Activated naive CD4-positive, alpha-beta T cell treated with anti-CD3 and anti-CD28 coated beads, Interleukin-2, amount 10 ng/mL, durations not matched to agents 7 days and 5 days (primary cell): ENCODE data around the gene NMT1.

Experiments used
- CTCF ChIA-PET: fragments of 350-600 bp; sonication (Branson Sonifier 250); formaldehyde crosslinking; loops from one replicate; lab custom pipeline; 2021; ENCODE audit warnings: antibody characterized with exemption; lab: Charles Lee
- DNase-seq: peaks from one replicate; pipeline ENCODE4 v3.0.0-alpha.2; 2020
- H3K27ac Mint-ChIP-seq: one replicate; pipeline ENCODE4 v1.8.0; 2021; ENCODE audit warnings: mild to moderate bottlenecking, moderate library complexity, mixed read lengths
- H3K27me3 Mint-ChIP-seq: one replicate; pipeline ENCODE4 v1.8.0; 2021; ENCODE audit warnings: mild to moderate bottlenecking, mixed read lengths
- H3K36me3 Mint-ChIP-seq: one replicate; pipeline ENCODE4 v1.8.0; 2021; ENCODE audit warnings: mixed read lengths
- H3K4me1 Mint-ChIP-seq: one replicate; pipeline ENCODE4 v1.8.0; 2021; ENCODE audit warnings: mixed read lengths
- H3K4me3 Mint-ChIP-seq: one replicate; pipeline ENCODE4 v1.8.0; 2021; ENCODE audit warnings: mild to moderate bottlenecking, moderate library complexity, mixed read lengths
- H3K9me3 Mint-ChIP-seq: one replicate; pipeline ENCODE4 v1.8.0; 2021; ENCODE audit warnings: mixed read lengths

Gene NMT1

DNA sequence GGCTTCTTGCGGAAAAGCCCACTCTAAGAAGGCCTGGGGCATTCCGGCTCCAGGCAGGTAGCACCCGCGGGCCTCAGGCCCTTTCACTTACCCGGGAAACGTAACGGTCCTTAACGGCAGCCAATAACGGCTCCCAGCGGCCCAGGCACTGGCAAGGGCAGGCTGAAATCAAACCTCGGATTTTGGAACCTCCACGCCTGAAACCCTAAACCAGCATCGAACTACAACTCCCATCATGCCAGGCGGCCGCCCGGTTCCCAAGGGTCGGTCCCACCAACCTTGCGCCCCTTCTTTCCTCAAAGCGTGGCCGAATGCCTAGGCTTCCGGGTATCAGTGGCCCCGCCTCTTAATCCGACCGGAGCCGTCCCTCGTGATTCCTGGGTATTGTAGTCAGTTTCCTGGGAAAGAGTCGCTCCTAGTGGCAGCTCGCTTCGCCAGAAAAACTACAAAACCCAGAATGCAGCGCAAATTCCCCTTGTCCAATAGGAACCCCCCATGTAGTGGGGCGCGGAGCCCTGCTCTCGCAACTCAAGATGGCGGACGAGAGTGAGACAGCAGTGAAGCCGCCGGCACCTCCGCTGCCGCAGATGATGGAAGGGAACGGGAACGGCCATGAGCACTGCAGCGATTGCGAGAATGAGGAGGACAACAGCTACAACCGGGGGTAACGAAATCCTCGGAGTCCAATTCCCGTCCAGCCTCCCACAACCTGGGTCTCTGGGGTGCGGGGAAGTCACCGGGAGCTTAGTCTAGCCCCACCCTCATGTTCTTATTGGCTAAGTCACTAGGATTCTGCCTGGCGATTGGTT is at the start of gene NMT1:
NMT1 (plus strand) TSS at position 521 of the 809 bp plus-strand sequence; CDS start at position 534, 13 bp downstream.
- H3K27ac Mint-ChIP-seq: peak within 1 kb of the TSS; percentile 99
- H3K27me3 Mint-ChIP-seq: peaks cover 4% of the 10 kb centered on the region
- CTCF ChIA-PET: interaction anchor here (0.9 to 1.1 kb wide), 2 partner anchors 37 to 74 kb away, joined by 3 to 5 read pairs; partner anchors contain the start of gene ACBD4
- DNase-seq: peak; percentile 98
- H3K4me3 Mint-ChIP-seq: peak within 1 kb of the TSS; percentile 100
- H3K9me3 Mint-ChIP-seq: no peaks in the 10 kb centered on the region
- H3K36me3 Mint-ChIP-seq: peaks cover 18% of the 10 kb centered on the region
- peaks cover 48% of the 10 kb centered on the region for H3K4me1 Mint-ChIP-seq

DNA sequence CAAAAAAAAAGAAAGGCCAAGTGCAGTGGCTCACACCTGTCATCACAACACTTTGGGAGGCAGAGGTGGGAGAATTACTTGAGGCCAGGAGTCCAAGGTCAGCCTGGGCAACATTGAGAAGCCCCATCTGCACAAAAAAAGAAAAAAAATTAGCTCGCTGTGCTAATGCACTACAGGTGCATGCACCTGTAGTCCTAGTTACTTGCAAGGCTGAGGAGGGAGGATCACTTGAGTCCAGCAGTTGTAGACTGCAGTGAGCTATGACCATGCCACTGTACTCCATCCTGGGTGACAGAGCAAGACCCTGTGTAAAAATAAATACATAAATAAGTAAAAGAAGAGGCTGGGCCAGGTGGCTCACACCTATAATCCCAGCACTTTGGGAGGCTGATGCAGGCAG is 49.4 kb upstream of the NMT1 start:
- H3K4me3 Mint-ChIP-seq: no peak overlapping the region
- H3K27ac Mint-ChIP-seq: no peak overlapping the region
- H3K4me1 Mint-ChIP-seq: no peaks in the 10 kb centered on the region
- no peaks in the 10 kb centered on the region for H3K9me3 Mint-ChIP-seq
- CTCF ChIA-PET: interaction anchor here (1.6 kb wide), 1 partner anchor 10 kb away, joined by 5 read pairs; no protein-coding TSS in a partner anchor
- H3K36me3 Mint-ChIP-seq: no peaks in the 10 kb centered on the region
- peaks cover 53% of the 10 kb centered on the region for H3K27me3 Mint-ChIP-seq
- DNase-seq: no peak

DNA sequence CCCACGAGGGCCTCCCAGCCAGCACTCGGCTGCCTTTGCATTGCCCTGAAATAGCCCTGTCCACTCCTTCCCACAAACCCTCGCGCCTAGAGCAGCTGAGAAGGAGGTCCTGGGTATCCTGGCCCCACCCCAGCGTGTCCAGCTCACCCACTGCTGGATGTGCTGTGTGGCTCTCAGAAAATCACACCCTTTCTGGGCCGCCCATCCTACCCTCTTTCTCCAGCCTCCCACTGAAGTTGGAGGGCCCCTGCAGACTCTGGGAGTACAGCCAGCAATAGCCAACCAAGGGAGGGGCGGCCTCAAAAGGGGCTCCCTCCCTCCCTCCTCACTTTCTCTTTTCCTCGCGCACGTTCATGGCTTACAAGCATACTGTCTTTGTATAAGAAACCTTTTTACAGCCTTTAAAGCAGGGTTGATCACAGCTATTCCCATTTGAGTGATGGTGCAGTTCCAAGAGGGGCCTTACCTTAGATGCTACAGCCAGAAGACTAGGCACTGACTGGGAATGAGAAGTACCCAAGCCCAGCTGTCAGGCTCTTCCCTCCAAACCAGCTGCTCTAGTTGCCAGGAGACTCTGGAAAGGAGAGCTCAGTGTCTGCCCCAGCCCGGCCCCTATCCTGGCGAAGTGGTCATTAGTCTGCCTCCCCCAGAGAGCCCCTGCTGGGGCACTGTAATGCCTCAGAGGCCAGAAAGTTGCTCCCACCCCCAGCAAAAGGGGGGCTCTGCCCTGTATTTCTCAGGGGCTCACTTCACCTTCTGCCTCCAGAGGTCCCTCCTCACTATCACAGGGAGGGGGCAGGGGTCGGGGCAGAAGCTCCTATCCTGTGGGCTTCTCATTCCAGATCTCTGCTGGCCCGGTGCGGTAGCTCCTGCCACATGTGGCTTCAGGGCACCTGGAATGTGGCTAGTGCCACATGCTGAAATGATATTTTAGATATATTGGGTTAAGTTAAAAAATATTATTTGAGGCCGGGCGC is 47.8 kb upstream of the NMT1 start:
- Mint-ChIP-seq H3K36me3 (no peaks in the 10 kb centered on the region), H3K4me3 (no peak overlapping the region), H3K4me1 (peaks cover under 1% of the 10 kb centered on the region), H3K27me3 (peaks cover 50% of the 10 kb centered on the region), H3K27ac (no peak overlapping the region), H3K9me3 (no peaks in the 10 kb centered on the region)
- CTCF ChIA-PET: interaction anchor here (1.1 to 1.6 kb wide), 2 partner anchors 9 to 86 kb away, joined by 4 to 5 read pairs; no protein-coding TSS in a partner anchor
- no peak for DNase-seq

DNA sequence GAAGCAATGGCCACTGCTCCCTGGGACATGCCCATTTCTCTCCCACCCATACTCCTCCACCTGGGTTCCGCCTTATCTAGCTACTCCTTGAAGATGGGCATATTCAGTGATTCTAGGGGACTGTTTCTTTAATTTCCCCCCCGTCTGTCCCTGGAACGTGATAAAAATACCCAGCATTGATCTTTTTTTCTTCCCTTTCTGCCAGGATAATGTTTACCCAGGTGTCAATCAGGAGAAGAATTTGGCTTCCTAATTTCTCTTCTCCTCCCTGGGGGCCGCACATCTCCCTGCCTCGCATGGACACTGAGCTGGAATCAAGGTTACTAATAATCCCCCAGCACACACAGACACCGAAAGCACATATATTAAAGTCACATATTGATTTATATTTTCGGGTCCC is 44.9 kb upstream of the NMT1 start:
- Mint-ChIP-seq H3K27ac (no peak overlapping the region), H3K27me3 (peaks cover 52% of the 10 kb centered on the region), H3K4me1 (peaks cover 16% of the 10 kb centered on the region), H3K36me3 (peaks cover 1% of the 10 kb centered on the region), H3K4me3 (no peak overlapping the region), H3K9me3 (no peaks in the 10 kb centered on the region)
- CTCF ChIA-PET: interaction anchor here (1.0 to 1.1 kb wide), 2 partner anchors 83 to 237 kb away, joined by 3 read pairs; no protein-coding TSS in a partner anchor
- DNase-seq: no peak

DNA sequence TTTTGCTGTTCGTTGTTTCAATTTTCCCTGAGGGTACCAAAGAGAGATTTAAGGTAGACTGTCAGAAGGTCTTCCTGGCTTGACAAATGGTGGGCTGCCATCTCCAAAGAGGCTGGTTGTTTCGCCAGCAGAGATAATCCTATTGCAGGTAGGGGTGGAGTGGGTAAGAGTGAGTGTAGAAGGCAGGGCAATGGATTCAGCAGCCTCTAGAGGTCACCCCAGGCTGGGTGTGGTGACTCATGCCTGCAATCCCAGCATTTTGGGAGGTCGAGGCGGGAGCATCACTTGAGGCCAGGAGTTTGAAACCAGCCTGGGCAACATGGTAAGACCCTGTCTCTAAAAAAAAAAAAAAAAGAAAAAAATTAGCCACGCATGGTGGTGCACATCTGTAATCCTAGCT is 44.3 kb upstream of the NMT1 start:
- no peak for DNase-seq
- Mint-ChIP-seq H3K27me3 (peaks cover 58% of the 10 kb centered on the region), H3K9me3 (no peaks in the 10 kb centered on the region), H3K36me3 (peaks cover 1% of the 10 kb centered on the region), H3K4me3 (no peak overlapping the region), H3K4me1 (peaks cover 21% of the 10 kb centered on the region), H3K27ac (no peak overlapping the region)
- CTCF ChIA-PET: interaction anchor here (1.1 kb wide), 1 partner anchor 237 kb away, joined by 3 read pairs; no protein-coding TSS in a partner anchor

DNA sequence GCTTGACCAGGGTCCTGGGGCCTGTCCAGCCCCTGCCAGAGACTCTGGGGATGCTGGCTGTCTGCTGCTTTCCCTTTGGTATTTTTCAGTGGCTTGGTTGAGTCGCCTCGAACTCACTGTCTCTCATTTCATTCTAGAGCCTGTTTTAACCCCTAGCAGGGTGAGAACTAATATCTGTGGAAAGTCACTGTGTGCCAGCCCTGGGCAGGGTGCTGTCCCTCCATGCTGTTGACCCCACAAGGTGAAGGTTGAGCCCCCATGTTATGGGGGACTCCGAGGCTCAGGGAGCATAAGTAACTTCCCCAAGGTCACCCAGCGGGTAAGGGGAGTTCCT is 42.6 kb upstream of the NMT1 start:
- H3K27ac Mint-ChIP-seq: no peak overlapping the region
- DNase-seq: no peak
- peaks cover 21% of the 10 kb centered on the region for H3K4me1 Mint-ChIP-seq
- peak overlapping the region; percentile 69 for H3K4me3 Mint-ChIP-seq
- peaks cover 56% of the 10 kb centered on the region for H3K27me3 Mint-ChIP-seq
- H3K36me3 Mint-ChIP-seq: peaks cover 1% of the 10 kb centered on the region
- CTCF ChIA-PET: interaction anchor here (4.9 kb wide), 1 partner anchor 97 kb away, joined by 56 read pairs; no protein-coding TSS in a partner anchor
- H3K9me3 Mint-ChIP-seq: no peaks in the 10 kb centered on the region

DNA sequence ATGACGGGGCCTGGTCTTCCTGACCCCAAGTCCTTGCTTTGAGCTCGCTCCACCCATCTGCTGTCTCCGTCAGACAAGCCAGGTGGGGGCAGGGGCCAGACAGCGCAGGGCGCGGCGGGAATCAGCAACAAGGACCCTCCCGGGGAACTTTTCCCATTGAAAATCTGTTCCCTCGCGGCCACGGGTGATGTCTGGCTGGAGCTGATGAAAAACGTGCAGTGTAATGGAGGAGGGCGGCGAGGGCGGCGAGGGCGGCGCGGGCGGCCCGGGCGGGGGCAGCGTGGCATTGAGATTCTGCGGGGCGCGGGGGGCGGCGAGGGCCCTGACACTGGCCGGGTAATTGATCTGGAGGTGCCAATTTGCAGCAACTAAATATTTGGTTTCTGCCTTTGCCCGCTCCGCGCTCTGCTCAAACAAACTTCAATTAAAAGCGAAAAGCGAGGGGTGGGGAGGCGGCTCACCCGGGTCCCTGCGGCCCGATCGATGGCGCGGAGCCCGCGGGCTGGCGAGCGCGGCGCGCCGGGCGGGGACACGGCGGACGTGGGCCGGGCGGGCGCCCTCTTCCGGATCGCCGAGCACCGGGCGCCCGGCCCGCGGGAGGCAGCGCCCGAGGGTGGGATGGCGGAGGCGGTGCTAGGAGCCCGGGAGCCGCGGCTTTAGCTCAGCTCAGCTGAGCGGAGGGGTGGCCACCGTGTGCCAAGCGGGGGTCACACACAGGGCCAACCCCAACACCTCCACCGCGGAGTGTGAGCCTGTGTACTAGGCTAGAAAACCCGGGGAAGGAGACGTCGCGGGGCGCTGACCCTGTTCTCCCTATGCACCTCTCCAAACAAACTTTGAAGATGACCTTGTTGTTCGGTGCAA is 42.0 kb upstream of the NMT1 start:
- Mint-ChIP-seq H3K4me1 (peaks cover 21% of the 10 kb centered on the region), H3K27ac (no peak overlapping the region), H3K36me3 (peaks cover 1% of the 10 kb centered on the region), H3K9me3 (no peaks in the 10 kb centered on the region), H3K27me3 (peaks cover 56% of the 10 kb centered on the region), H3K4me3 (peak overlapping the region; percentile 69)
- DNase-seq: peak; percentile 47
- CTCF ChIA-PET: interaction anchor here (0.9 to 4.9 kb wide), 7 partner anchors 80 to 240 kb away, joined by 3 to 56 read pairs (median 5); no protein-coding TSS in a partner anchor

DNA sequence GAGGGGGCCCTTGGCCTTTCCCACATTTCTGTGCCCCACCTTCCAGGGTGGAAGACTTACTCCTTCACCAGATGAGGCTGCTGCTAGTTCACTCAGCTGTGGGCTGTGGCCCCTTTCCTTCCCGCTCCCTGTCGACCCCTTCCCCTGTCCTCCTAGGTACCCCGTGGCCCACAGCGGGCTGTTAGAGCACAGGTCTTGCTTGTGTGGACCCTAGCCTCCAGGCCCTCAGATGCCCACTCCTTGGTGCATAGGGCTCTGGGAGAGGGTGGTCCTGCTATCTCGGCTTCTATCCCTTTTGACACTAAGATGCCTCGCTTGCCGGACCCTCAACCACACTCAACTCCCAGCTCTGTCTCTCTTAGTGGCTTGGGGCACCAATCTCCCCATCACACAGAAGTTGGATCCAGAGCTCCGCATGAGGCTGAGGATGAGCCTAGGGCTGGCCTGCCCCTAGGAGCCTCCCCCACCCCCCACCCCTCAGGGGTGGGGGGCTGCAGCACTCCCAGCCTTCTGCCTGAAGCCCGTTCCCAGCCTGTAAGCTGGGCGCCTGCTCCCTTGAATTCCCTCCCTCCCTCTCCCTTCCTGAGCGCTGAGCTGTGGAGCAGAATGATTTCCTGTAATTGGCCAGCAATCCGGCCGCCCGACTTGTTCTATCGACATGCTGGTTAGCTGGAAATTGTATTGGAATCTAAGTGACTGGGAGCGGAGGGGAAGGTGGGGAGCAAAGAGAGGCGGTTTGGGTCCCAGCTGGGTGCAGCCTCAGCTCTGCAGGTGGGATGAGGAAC is 40.6 kb upstream of the NMT1 start:
- CTCF ChIA-PET: interaction anchor here (0.9 to 4.9 kb wide), 13 partner anchors 12 to 241 kb away, joined by 3 to 56 read pairs (median 4); no protein-coding TSS in a partner anchor

DNA sequence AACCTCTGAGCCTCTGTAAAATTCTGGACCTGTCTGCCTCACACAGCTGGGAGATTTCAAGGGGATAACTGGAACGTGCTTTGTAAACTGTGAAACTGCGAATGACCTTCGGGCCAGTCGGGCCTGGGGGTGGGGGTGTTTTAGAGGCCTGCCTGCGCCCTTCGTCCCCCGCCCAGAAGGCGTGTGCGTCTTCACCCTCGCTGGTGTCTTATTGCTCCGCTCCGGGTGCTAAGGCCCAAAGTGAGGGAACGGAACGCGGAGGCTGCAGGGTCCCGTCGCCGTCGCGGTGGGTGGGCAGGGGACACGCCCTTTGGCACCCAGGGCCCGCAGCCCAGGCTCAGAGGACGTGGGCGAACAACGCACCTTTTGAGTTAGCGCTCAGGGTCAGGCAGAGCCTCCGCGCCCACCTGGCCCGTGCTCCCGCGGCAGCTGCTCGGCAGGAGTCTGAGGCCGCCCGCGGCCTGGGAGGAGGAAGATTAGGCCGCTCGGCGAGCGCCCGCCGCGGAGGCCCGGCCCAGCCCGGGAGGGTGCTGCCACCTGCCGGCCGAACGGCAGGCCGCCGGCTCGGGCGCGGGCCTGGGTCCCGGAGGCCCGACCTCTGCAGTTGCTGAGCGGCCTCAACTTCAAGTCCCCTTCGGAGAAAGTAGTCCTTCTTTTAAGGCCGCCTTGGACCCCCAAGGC is 39.4 kb upstream of the NMT1 start:
- H3K36me3 Mint-ChIP-seq: peaks cover 5% of the 10 kb centered on the region
- no peaks in the 10 kb centered on the region for H3K9me3 Mint-ChIP-seq
- CTCF ChIA-PET: interaction anchor here (0.6 to 4.9 kb wide), 24 partner anchors 9 to 246 kb away, joined by 3 to 56 read pairs (median 4); no protein-coding TSS in a partner anchor
- no peak overlapping the region for H3K27ac Mint-ChIP-seq
- DNase-seq: peak; percentile 73
- H3K4me3 Mint-ChIP-seq: no peak overlapping the region
- H3K27me3 Mint-ChIP-seq: peaks cover 54% of the 10 kb centered on the region
- H3K4me1 Mint-ChIP-seq: peaks cover 21% of the 10 kb centered on the region

More for the DNA sequence above, 40.6 kb upstream of the NMT1 start:
- H3K4me3 Mint-ChIP-seq: peak overlapping the region; percentile 6
- no peaks in the 10 kb centered on the region for H3K9me3 Mint-ChIP-seq
- H3K27ac Mint-ChIP-seq: no peak overlapping the region
- peaks cover 56% of the 10 kb centered on the region for H3K27me3 Mint-ChIP-seq
- no peak for DNase-seq
- H3K36me3 Mint-ChIP-seq: peaks cover 1% of the 10 kb centered on the region
- peaks cover 21% of the 10 kb centered on the region for H3K4me1 Mint-ChIP-seq

DNA sequence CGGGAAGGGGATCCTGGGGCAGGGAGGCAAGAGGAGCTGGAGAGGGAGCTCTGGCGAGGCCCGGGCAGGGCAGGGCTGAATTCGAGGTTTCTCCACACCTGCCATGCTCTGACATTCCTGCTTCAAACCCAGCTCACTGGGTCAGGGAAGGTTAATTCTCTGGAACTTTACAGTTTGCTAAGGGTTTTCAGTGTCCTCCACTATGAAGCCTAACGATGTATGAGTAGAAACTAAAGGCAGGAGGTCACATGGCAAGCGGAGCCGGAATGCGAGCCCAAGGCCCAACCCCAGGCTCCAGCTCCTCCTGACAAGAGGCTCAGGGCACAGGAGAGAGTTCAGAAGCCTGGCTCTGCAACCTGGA is 38.8 kb upstream of the NMT1 start:
- H3K36me3 Mint-ChIP-seq: peaks cover 5% of the 10 kb centered on the region
- peaks cover 50% of the 10 kb centered on the region for H3K27me3 Mint-ChIP-seq
- CTCF ChIA-PET: interaction anchor here (0.8 to 4.9 kb wide), 22 partner anchors 10 to 489 kb away, joined by 3 to 56 read pairs (median 4); no protein-coding TSS in a partner anchor
- H3K9me3 Mint-ChIP-seq: no peaks in the 10 kb centered on the region
- no peak overlapping the region for H3K4me3 Mint-ChIP-seq
- H3K27ac Mint-ChIP-seq: no peak overlapping the region
- H3K4me1 Mint-ChIP-seq: peaks cover 21% of the 10 kb centered on the region
- no peak for DNase-seq

DNA sequence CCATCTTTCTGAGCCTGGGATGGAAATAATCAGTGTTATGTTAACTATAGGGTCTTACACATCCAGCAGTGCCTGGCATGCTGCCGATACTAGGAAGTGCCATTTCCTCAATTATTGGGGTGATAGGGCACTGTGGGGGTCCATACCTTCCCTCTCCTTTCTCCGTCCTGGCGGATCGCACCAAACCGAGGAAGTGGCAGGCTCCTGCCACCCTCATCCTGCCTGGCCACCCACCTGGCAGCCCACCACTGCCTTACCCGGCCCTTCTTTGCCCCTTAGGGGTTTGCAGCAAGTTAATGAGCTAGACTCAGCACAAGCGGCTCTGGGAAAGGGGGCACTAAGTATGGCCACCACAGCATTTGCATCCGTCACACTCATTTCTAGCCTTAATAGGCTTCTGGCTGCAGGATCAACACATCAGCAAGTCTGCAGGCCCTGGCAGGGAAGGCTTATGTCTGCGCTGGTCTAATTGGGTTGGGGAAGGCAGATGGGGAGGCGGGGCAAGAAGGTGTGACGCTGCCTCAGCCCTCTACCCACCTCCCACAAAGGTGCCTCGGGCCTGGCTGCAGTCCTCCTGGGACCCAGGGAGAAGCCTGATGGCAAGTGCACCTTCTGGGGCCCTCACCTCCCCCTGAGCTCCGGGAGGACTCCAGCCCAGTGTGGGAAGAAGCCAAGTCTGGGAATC is 38.3 kb upstream of the NMT1 start:
- Mint-ChIP-seq H3K4me1 (peaks cover 21% of the 10 kb centered on the region), H3K36me3 (peaks cover 5% of the 10 kb centered on the region), H3K27ac (peak overlapping the region; percentile 47), H3K9me3 (no peaks in the 10 kb centered on the region), H3K27me3 (peaks cover 46% of the 10 kb centered on the region), H3K4me3 (no peak overlapping the region)
- DNase-seq: no peak
- CTCF ChIA-PET: interaction anchor here (0.8 to 4.9 kb wide), 22 partner anchors 10 to 489 kb away, joined by 3 to 56 read pairs (median 4); partner anchors contain the start of gene ACBD4
